Activated CD8-positive, alpha-beta T cell treated with anti-CD3 and anti-CD28 coated beads for 36 hours (primary cell): ENCODE measurements around the gene PSME1. TPM values are rescaled to one million over a fixed set of nuclear protein-coding genes. Genes with fewer than 3 reads are reported as not detected.
A peak's percentile ranks its signal among the peaks of the same experiment; 100 is the strongest.

Experiments
- ATAC-seq: fragments of 200-7000 bp; cut with Tn5 transposase; one replicate; pipeline ENCODE4 v1.10.0; 2021; ENCODE audit warnings: mild to moderate bottlenecking, moderate library complexity
- CTCF ChIA-PET: fragments of 350-600 bp; sonication (Branson Sonifier 250); formaldehyde crosslinking; loops from one replicate; lab custom pipeline; 2021; ENCODE audit warnings: antibody characterized with exemption; lab: Charles Lee
- POLR2A ChIA-PET: fragments of 350-600 bp; sonication (Branson Sonifier 250); formaldehyde crosslinking; loops from one replicate; lab custom pipeline; 2021; ENCODE audit warnings: antibody characterized with exemption; lab: Charles Lee
- DNase-seq: peaks from one replicate; pipeline ENCODE4 v3.0.0-alpha.2; 2020
- H3K27ac Mint-ChIP-seq: one replicate; pipeline ENCODE4 v1.8.0; 2021; ENCODE audit warnings: mild to moderate bottlenecking, mixed read lengths
- H3K27me3 Mint-ChIP-seq: one replicate; pipeline ENCODE4 v1.8.0; 2021; ENCODE audit warnings: mixed read lengths
- H3K36me3 Mint-ChIP-seq: one replicate; pipeline ENCODE4 v1.8.0; 2021; ENCODE audit warnings: low read depth, mixed read lengths
- H3K4me1 Mint-ChIP-seq: one replicate; pipeline ENCODE4 v1.8.0; 2021; ENCODE audit warnings: low read depth, mixed read lengths
- H3K4me3 Mint-ChIP-seq: one replicate; pipeline ENCODE4 v1.8.0; 2021; ENCODE audit warnings: mild to moderate bottlenecking, moderate library complexity, mixed read lengths
- H3K9me3 Mint-ChIP-seq: one replicate; pipeline ENCODE4 v1.8.0; 2021; ENCODE audit warnings: mixed read lengths
- CTCF ChIP-seq: fragments of 200-600 bp; IDR thresholded peaks from one replicate; pipeline ENCODE4 v1.8.0; 2022; ENCODE audit warnings: antibody characterized with exemption, mild to moderate bottlenecking
- intact Hi-C: fragments of 100-400 bp; cut with micrococcal nuclease; formaldehyde crosslinking; loops from one replicate; pipeline ENCODE4 v1.10.0; 2022
- total RNA-seq, 2 experiments: library from RNA; stranded (reverse); gene quantifications; one replicate each; pipeline ENCODE4 v1.2.3, GENCODE V29; 2021

PSME1 gene
- total RNA-seq, 2 experiments from 2014 or later: 451 to 460 TPM

- H3K27ac Mint-ChIP-seq: peak overlapping the region; percentile 83
- no peak for DNase-seq
- H3K4me3 Mint-ChIP-seq: peak overlapping the region; percentile 97
- POLR2A ChIA-PET: interaction anchor here (0.6 to 5.8 kb wide), 11 partner anchors 8 to 698 kb away, joined by 3 to 53 read pairs (median 4); partner anchors contain the start of genes DCAF11, IPO4, IRF9 and NRL
- ATAC-seq: no peak
- H3K4me1 Mint-ChIP-seq: peaks cover 53% of the 10 kb centered on the region
- no peak for TF ChIP-seq CTCF
- H3K9me3 Mint-ChIP-seq: no peaks in the 10 kb centered on the region
- intact Hi-C loops: no loop called here
- H3K27me3 Mint-ChIP-seq: no peaks in the 10 kb centered on the region
- CTCF ChIA-PET: interaction anchor here (1.2 to 3.5 kb wide), 4 partner anchors 22 to 80 kb away, joined by 4 to 22 read pairs (median 11); partner anchors contain the start of genes DCAF11, IRF9 and NRL
- H3K36me3 Mint-ChIP-seq: peaks cover 61% of the 10 kb centered on the region
These were observed 2.6 kb downstream of the PSME1 start for GRCh38 chr14:24138396-24139271.

- CTCF ChIA-PET: interaction anchor here (3.4 kb wide), 1 partner anchor 22 kb away, joined by 18 read pairs; the partner anchor contains the start of gene IRF9
- H3K36me3 Mint-ChIP-seq: peaks cover 67% of the 10 kb centered on the region
- peak overlapping the region; percentile 97 for H3K4me3 Mint-ChIP-seq
- H3K27ac Mint-ChIP-seq: peak overlapping the region; percentile 83
- TF ChIP-seq CTCF: no peak
- H3K27me3 Mint-ChIP-seq: no peaks in the 10 kb centered on the region
- ATAC-seq (no peak), DNase-seq (peak; percentile 53)
- no peaks in the 10 kb centered on the region for H3K9me3 Mint-ChIP-seq
- POLR2A ChIA-PET: interaction anchor here (0.5 to 5.8 kb wide), 10 partner anchors 7 to 699 kb away, joined by 3 to 53 read pairs (median 4); partner anchors contain the start of genes DCAF11, IPO4, IRF9 and NRL
- intact Hi-C loops: no loop called here
- peaks cover 59% of the 10 kb centered on the region for H3K4me1 Mint-ChIP-seq
These were observed 3.4 kb downstream of the PSME1 start for GRCh38 chr14:24139272-24139934.

GRCh38 chr14:24141097-24141880, 5.3 kb downstream of the PSME1 start, which contains the start of gene EMC9:
Gene EMC9, minus strand, starts transcription at chr14:24141591. Its CDS starts 287 bp downstream, at chr14:24141304.
- Mint-ChIP-seq H3K4me3 (peak within 1 kb of the TSS; percentile 97), H3K27me3 (no peaks in the 10 kb centered on the region), H3K9me3 (no peaks in the 10 kb centered on the region), H3K27ac (peak within 1 kb of the TSS; percentile 97), H3K36me3 (peaks cover 83% of the 10 kb centered on the region), H3K4me1 (peaks cover 68% of the 10 kb centered on the region)
- DNase-seq: peak; percentile 100
- ATAC-seq: peak; percentile 87
- POLR2A ChIA-PET: interaction anchor here (0.6 to 2.3 kb wide), 14 partner anchors 8 to 85 kb away, joined by 3 to 19 read pairs (median 4); partner anchors contain the start of genes DCAF11, IPO4, IRF9 and NRL
- CTCF ChIA-PET: interaction anchor here (0.7 to 1.7 kb wide), 8 partner anchors 9 to 100 kb away, joined by 3 to 15 read pairs (median 6); partner anchors contain the start of genes DCAF11, IRF9 and NRL
- intact Hi-C loops: loop anchor here (2.0 kb wide), 1 partner anchor 26 kb away; the partner anchor contains the start of genes DCAF11 and NRL
- TF ChIP-seq CTCF: peak; percentile 39

GRCh38 chr14:24143511-24143910, 7.5 kb downstream of the PSME1 start:
- DNase-seq (no peak), ATAC-seq (no peak)
- Mint-ChIP-seq H3K27me3 (no peaks in the 10 kb centered on the region), H3K9me3 (no peaks in the 10 kb centered on the region), H3K36me3 (peaks cover 67% of the 10 kb centered on the region), H3K4me3 (no peak overlapping the region), H3K27ac (peak overlapping the region; percentile 72), H3K4me1 (peaks cover 54% of the 10 kb centered on the region)
- no peak for TF ChIP-seq CTCF
- intact Hi-C loops: no loop called here
- ChIA-PET CTCF (interaction anchor here (1.3 to 1.8 kb wide), 4 partner anchors 17 to 165 kb away, joined by 3 to 10 read pairs (median 6); partner anchors contain the start of genes CIDEB and IRF9), POLR2A (interaction anchor here (0.8 to 10.7 kb wide), 7 partner anchors 10 to 70 kb away, joined by 3 to 178 read pairs (median 4); partner anchors contain the start of genes CHMP4A, DCAF11, IRF9 and NRL)
